SK-N-MC (cell line): ENCODE measurements around the gene KCNAB1.

Source experiments
- EZH2 ChIP-seq: fragments of 200-600 bp; sonication (generic); IDR thresholded peaks from one replicate; pipeline ENCODE4 v1.6.1; 2017; ENCODE audit warnings: antibody characterized with exemption
- FOXP2 ChIP-seq: optimal IDR thresholded peaks from 2 replicates; pipeline ENCODE3; 2011; ENCODE audit warnings: mild to moderate bottlenecking, moderate library complexity; ENCODE audit not compliant: insufficient read depth; ENCODE audit errors: extremely low read length, control extremely low read depth
- POLR2AphosphoS5 ChIP-seq: IDR thresholded peaks from 2 replicates; pipeline ENCODE4 v1.6.1; 2012; ENCODE audit warnings: mild to moderate bottlenecking, low read depth, low read length, borderline replicate concordance

DNA sequence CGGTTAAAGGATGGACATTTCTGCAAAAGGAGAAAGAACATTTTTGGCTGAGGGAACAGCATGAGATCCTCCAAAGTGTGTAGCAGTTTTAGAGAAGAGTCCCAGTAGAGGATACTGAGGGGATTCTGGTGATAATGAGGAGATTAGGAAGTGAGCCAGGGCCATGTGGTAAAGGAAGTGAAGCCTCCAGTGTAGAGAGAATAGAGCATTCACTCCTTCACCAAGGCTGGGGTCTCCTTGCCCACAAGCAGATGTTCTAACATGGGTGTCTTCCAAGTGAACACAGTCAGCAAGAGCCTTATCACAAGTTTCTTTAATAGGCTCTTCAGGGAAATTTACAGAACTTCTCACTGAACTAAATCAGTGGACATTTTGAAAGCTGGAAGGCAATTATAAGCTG is 260.9 kb downstream of the KCNAB1 start:
- TF ChIP-seq POLR2AphosphoS5 (no peak), EZH2 (no peak), FOXP2 (no peak)
